Kidney (tissue), 14 donors: ENCODE measurements around the gene NUMB. TPM values are rescaled to one million over a fixed set of nuclear protein-coding genes. Genes with fewer than 3 reads are reported as not detected.
A peak's percentile ranks its signal among the peaks of the same experiment; 100 is the strongest.

ENCODE experiments used
- DNase-seq, 5 donors: peaks; one replicate each; pipeline ENCODE4 v3.0.0-alpha.2; 2013 to 2020
- FAIRE-seq: peaks from 2 replicates; lab custom pipeline; 2012; peaks lifted over from hg19 to GRCh38; lab: Jason Lieb, UNC
- H3K27ac ChIP-seq, 2 donors: one replicate each; pipeline ENCODE4 v1.7.0; 2013; ENCODE audit warnings: low read depth in 2 of 2, low read length in 2 of 2, inconsistent platforms in 1 of 2
- H3K27me3 ChIP-seq: one replicate; pipeline ENCODE4 v1.7.1; 2013; ENCODE audit warnings: low read length, inconsistent platforms; ENCODE audit not compliant: control insufficient read depth, insufficient read depth
- H3K36me3 ChIP-seq, 3 donors: one replicate each; pipeline versions ENCODE4 v1.7.0 to v1.7.1; 2013; ENCODE audit warnings: low read length in 3 of 3, control low read depth in 1 of 3, inconsistent platforms in 1 of 3; ENCODE audit not compliant: insufficient read depth in 3 of 3, control insufficient read depth in 2 of 3
- H3K4me1 ChIP-seq, 3 donors: one replicate each; pipeline versions ENCODE4 v1.7.0 to v1.7.1; 2013; ENCODE audit warnings: low read length in 3 of 3, inconsistent platforms in 1 of 3, low read depth in 1 of 3; ENCODE audit not compliant: control insufficient read depth in 2 of 3, insufficient read depth in 2 of 3
- H3K4me3 ChIP-seq, 3 donors: one replicate each; pipeline versions ENCODE4 v1.7.0 to v1.8.1; 2013; ENCODE audit warnings: low read length in 3 of 3, control low read depth in 1 of 3, inconsistent platforms in 1 of 3
- H3K9ac ChIP-seq, 3 donors: one replicate each; pipeline versions ENCODE4 v1.7.0 to v1.7.1; 2013; ENCODE audit warnings: low read length in 3 of 3, control low read depth in 1 of 3, inconsistent platforms in 1 of 3
- H3K9me3 ChIP-seq, 3 donors: one replicate each; pipeline versions ENCODE4 v1.7.0 to v1.7.1; 2013; ENCODE audit warnings: low read length in 3 of 3, control low read depth in 1 of 3, inconsistent platforms in 1 of 3; ENCODE audit not compliant: control insufficient read depth in 2 of 3, insufficient read depth in 1 of 3
- intact Hi-C: fragments of 100-400 bp; cut with DNase I; formaldehyde crosslinking; loops from one replicate; pipeline ENCODE4 v1.11.1; 2022
- polyA plus RNA-seq: library from polyadenylated mRNA; stranded (reverse); fragments of 350-450 nt; fragmentation: Illumina TruSeq; extraction: RNeasy Lipid Tissue Mini Kit (QIAGEN cat#74804); gene quantifications from one replicate; pipeline ENCODE4 v1.2.3, GENCODE V29; 2014; ENCODE audit warnings: low read depth, low replicate concordance; ENCODE audit not compliant: insufficient read depth
- total RNA-seq: library from RNA; stranded (reverse); fragmentation: NEBNext Ultra II Directional; extraction: Animal tissue kit (Norgen Biotek cat#: 25700); gene quantifications from one replicate; pipeline ENCODE4 v1.2.1, GENCODE V29; 2021
- TF ChIP-seq, protein P1 (sequence below): IDR thresholded peaks from 3 replicates; pipeline ENCODE4 v1.5.1; 2012; ENCODE audit warnings: mild to moderate bottlenecking, moderate library complexity, borderline replicate concordance; ENCODE audit not compliant: insufficient read depth; ENCODE audit errors: extremely low read depth
- donor health status: control.
- donor health status: control.
- donor health status: control.
- donor health status: control.
- donor health status: control.
- donor health status: DM: yes; HTN: yes; CAD: no.
- donor health status: Normal renal cell carcinoma (clear cell type).

Gene NUMB
- total and polyA plus RNA-seq, 2 donors from 2014 or later, result 42.4 to 104 TPM

DNA sequence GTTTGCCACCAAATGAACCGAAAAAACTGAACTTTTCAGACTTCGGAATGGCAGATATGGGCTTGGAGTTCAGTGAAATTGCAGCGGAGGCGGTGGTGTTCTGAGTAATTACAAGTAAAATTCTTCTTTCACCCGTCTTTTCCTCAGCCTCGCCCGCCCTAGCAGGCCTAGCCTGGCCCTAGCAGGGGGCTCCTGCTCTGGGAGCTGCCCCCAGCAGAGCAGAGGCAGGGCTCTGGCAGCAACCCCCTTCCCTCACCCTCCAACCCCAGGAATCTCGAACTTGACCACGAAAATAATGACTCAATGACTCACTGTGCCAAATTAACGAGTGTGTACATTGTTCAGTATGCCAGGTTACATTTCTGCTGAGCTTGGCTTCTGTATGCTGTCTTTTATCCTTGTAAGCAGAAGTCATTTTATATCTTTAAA lies 219.9 kb downstream of the NUMB start:
- Histone ChIP-seq H3K4me1 (peaks cover 0 to 42% (median 15%) of the 10 kb centered on the region in 3 donors), H3K27ac (peak overlapping the region; percentile 61 to 89), H3K36me3 (no peaks in the 10 kb centered on the region), H3K4me3 (peak overlapping the region in 2 of 3 donors; percentile 63 to 76), H3K9me3 (no peaks in the 10 kb centered on the region), H3K27me3 (peaks cover 6% of the 10 kb centered on the region), H3K9ac (peak overlapping the region in 2 of 3 donors; percentile 9 to 61)
- TF ChIP-seq, protein P1, sequence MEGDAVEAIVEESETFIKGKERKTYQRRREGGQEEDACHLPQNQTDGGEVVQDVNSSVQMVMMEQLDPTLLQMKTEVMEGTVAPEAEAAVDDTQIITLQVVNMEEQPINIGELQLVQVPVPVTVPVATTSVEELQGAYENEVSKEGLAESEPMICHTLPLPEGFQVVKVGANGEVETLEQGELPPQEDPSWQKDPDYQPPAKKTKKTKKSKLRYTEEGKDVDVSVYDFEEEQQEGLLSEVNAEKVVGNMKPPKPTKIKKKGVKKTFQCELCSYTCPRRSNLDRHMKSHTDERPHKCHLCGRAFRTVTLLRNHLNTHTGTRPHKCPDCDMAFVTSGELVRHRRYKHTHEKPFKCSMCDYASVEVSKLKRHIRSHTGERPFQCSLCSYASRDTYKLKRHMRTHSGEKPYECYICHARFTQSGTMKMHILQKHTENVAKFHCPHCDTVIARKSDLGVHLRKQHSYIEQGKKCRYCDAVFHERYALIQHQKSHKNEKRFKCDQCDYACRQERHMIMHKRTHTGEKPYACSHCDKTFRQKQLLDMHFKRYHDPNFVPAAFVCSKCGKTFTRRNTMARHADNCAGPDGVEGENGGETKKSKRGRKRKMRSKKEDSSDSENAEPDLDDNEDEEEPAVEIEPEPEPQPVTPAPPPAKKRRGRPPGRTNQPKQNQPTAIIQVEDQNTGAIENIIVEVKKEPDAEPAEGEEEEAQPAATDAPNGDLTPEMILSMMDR, result no peak
- DNase-seq (peak in 3 of 5 donors; percentile 45 to 73 (median 49)), FAIRE-seq (no peak)
- intact Hi-C loops, result no loop called here

GRCh38 chr14:73237786-73238423 lies 220.4 kb downstream of the NUMB start:
- peak in 4 of 5 donors; percentile 30 to 81 (median 40) for DNase-seq
- no peaks in the 10 kb centered on the region for H3K36me3 ChIP-seq
- FAIRE-seq, result no peak
- TF ChIP-seq, protein P1, result no peak
- peaks cover 0 to 44% (median 15%) of the 10 kb centered on the region in 3 donors for H3K4me1 ChIP-seq
- no peaks in the 10 kb centered on the region for H3K9me3 ChIP-seq
- peaks cover 6% of the 10 kb centered on the region for H3K27me3 ChIP-seq
- intact Hi-C loops, result no loop called here
- peak overlapping the region in 2 of 3 donors; percentile 9 to 61 for H3K9ac ChIP-seq
- H3K4me3 ChIP-seq, result peak overlapping the region in 2 of 3 donors; percentile 63 to 76
- H3K27ac ChIP-seq, result peak overlapping the region; percentile 61 to 89

- H3K27me3 ChIP-seq, result peaks cover 6% of the 10 kb centered on the region
These were observed 221.0 kb downstream of the NUMB start, which contains the start of gene PAPLN for GRCh38 chr14:73237219-73237785. TSS of gene PAPLN (plus strand) at chr14:73237506. CDS start at chr14:73239779, 2,273 bp downstream.

More at GRCh38 chr14:73237219-73237785, 221.0 kb downstream of the NUMB start, which contains the start of gene PAPLN:
- FAIRE-seq (no peak), DNase-seq (peak in 4 of 5 donors; percentile 31 to 91 (median 44))
- intact Hi-C loops, result no loop called here
- H3K9ac ChIP-seq, result peak within 1 kb of the TSS in 2 of 3 donors; percentile 9 to 61
- H3K4me3 ChIP-seq, result peak within 1 kb of the TSS in 2 of 3 donors; percentile 63 to 76
- TF ChIP-seq, protein P1, result no peak
- peaks cover 0 to 44% (median 15%) of the 10 kb centered on the region in 3 donors for H3K4me1 ChIP-seq
- H3K36me3 ChIP-seq, result no peaks in the 10 kb centered on the region
- H3K9me3 ChIP-seq, result no peaks in the 10 kb centered on the region
- peak within 1 kb of the TSS; percentile 61 to 89 for H3K27ac ChIP-seq
